ENCODE results near the gene RAB7A. TPM values are rescaled to one million over a fixed set of nuclear protein-coding genes. Genes with fewer than 3 reads are reported as not detected.
A peak's percentile ranks its signal among the peaks of the same experiment; 100 is the strongest.

RAB7A gene
- total RNA-seq, 2 experiments from 2014 or later = 304 to 322 TPM

- ChIA-PET CTCF (interaction anchor here (1.3 to 4.3 kb wide), 2 partner anchors 13 to 21 kb away, joined by 4 to 24 read pairs; no protein-coding TSS in a partner anchor), POLR2A (interaction anchor here (0.9 to 1.5 kb wide), 3 partner anchors 12 to 101 kb away, joined by 3 to 5 read pairs (median 3); no protein-coding TSS in a partner anchor)
- TF ChIP-seq CTCF (IDR thresholded peaks at IDR 0.05) = no peak
- Mint-ChIP-seq H3K9me3 (no peaks in the 10 kb centered on the region), H3K4me1 (ENCODE audit: low read depth) (peaks cover 91% of the 10 kb centered on the region), H3K36me3 (ENCODE audit: low read depth) (peaks cover 20% of the 10 kb centered on the region), H3K4me3 (no peak overlapping the region), H3K27me3 (no peaks in the 10 kb centered on the region), H3K27ac (peak overlapping the region; percentile 70)
- intact Hi-C loops (cut with micrococcal nuclease) = no loop called here
- peak; percentile 45 for ATAC-seq
- DNase-seq = no peak
These were observed 56.5 kb downstream of the RAB7A start for GRCh38 chr3:128782282-128783146.

- Mint-ChIP-seq H3K4me1 (ENCODE audit: low read depth) (peaks cover 91% of the 10 kb centered on the region), H3K27me3 (no peaks in the 10 kb centered on the region), H3K4me3 (no peak overlapping the region), H3K36me3 (ENCODE audit: low read depth) (peaks cover 20% of the 10 kb centered on the region), H3K27ac (peak overlapping the region; percentile 7), H3K9me3 (no peaks in the 10 kb centered on the region)
- TF ChIP-seq CTCF (IDR thresholded peaks at IDR 0.05) = no peak
- DNase-seq (no peak), ATAC-seq (no peak)
- intact Hi-C loops (cut with micrococcal nuclease) = no loop called here
- CTCF ChIA-PET = interaction anchor here (0.6 to 7.2 kb wide), 9 partner anchors 11 to 135 kb away, joined by 3 to 46 read pairs (median 3); no protein-coding TSS in a partner anchor
- POLR2A ChIA-PET = no interaction called here
These were observed 57.8 kb downstream of the RAB7A start for GRCh38 chr3:128783774-128784173.

- intact Hi-C loops (cut with micrococcal nuclease) = no loop called here
- peak; percentile 73 for TF ChIP-seq CTCF (IDR thresholded peaks at IDR 0.05)
- Mint-ChIP-seq H3K27me3 (no peaks in the 10 kb centered on the region), H3K9me3 (no peaks in the 10 kb centered on the region), H3K4me3 (no peak overlapping the region), H3K4me1 (ENCODE audit: low read depth) (peaks cover 92% of the 10 kb centered on the region), H3K36me3 (ENCODE audit: low read depth) (peaks cover 20% of the 10 kb centered on the region), H3K27ac (peak overlapping the region; percentile 7)
- CTCF ChIA-PET = interaction anchor here (0.6 to 7.2 kb wide), 8 partner anchors 10 to 135 kb away, joined by 3 to 46 read pairs (median 3); no protein-coding TSS in a partner anchor
- POLR2A ChIA-PET = no interaction called here
- DNase-seq (peak; percentile 76), ATAC-seq (peak; percentile 43)
These were observed 58.2 kb downstream of the RAB7A start for GRCh38 chr3:128784232-128784631.

GRCh38 chr3:128784843-128785242 is 58.9 kb downstream of the RAB7A start:
- DNase-seq (no peak), ATAC-seq (no peak)
- TF ChIP-seq CTCF (IDR thresholded peaks at IDR 0.05) = no peak
- Mint-ChIP-seq H3K4me3 (no peak overlapping the region), H3K36me3 (ENCODE audit: low read depth) (peaks cover 19% of the 10 kb centered on the region), H3K27ac (peak overlapping the region; percentile 7), H3K27me3 (no peaks in the 10 kb centered on the region), H3K9me3 (no peaks in the 10 kb centered on the region), H3K4me1 (ENCODE audit: low read depth) (peaks cover 92% of the 10 kb centered on the region)
- CTCF ChIA-PET = interaction anchor here (4.8 to 7.2 kb wide), 2 partner anchors 10 to 104 kb away, joined by 34 to 46 read pairs; no protein-coding TSS in a partner anchor
- intact Hi-C loops (cut with micrococcal nuclease) = loop anchor here (5.0 kb wide), 1 partner anchor 58 kb away; the partner anchor contains the start of gene RAB7A
- POLR2A ChIA-PET = interaction anchor here (1.1 kb wide), 1 partner anchor 10 kb away, joined by 5 read pairs; no protein-coding TSS in a partner anchor

All from activated CD8-positive, alpha-beta T cell treated with anti-CD3 and anti-CD28 coated beads for 36 hours (primary cell).